ENCODE data around the gene BHLHE40. TPM values are rescaled to one million over a fixed set of nuclear protein-coding genes. Genes with fewer than 3 reads are reported as not detected.
A peak's percentile ranks its signal among the peaks of the same experiment; 100 is the strongest.

The BHLHE40 gene
- total and polyA plus RNA-seq, 2 of the 13 experiments (the other 11 are each of a cell fraction or from before 2014, with no cell fraction given), result 1.8 to 51.0 TPM

DNA sequence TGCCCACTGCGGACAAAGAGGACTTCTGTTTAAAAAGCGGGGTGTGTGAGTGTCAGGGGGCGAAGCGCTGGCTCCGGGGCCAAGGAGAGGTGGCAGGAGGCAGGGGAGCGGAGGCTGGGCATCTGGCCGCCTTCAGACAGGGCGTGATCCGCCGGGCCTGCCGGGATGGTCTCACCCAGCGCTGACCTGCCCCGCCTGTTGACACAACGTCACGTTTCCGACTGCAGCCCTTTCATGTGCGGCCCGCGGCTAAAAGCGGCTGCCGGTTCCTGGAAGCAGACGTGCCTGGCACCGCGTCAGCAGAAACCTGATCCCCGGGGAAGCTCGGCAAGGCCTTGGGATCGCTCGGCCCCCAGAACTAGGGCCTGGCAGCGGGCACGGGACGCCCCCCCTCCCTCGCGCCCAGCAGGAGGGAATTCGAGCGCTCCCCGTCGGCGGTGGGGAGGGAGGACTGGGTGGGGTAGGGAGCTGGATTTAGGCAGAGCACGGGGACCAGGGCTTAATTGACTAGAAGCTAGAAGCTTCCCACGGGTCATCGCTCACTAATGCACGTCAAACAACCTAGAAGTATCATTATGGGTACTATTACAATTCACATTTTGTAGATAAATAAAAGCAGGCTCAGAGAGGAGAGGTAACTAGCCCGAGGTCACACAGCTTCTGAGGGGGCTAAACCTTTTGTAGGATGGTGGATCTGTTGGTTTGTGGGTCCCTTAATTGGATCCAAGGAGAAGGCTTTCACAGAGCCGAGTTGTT lies 7.7 kb downstream of the BHLHE40 start (continued):
- TF ChIP-seq IKZF4 (CRISPR knock-in tag; IDR thresholded peaks at IDR 0.05; ENCODE audit: borderline replicate concordance, low read depth, not compliant biosample characterization) (peak; percentile 95), GATAD2A (CRISPR knock-in tag; IDR thresholded peaks at IDR 0.05) (peak; percentile 94), ZNF7 (CRISPR knock-in tag; IDR thresholded peaks at IDR 0.05) (no peak), KDM5A (IDR thresholded peaks at IDR 0.05; ENCODE audit: borderline replicate concordance, low read length) (no peak; the same call in 1 of the 2 replicates), JUN (CRISPR knock-in tag; IDR thresholded peaks at IDR 0.05) (peak; percentile 94), ISL2 (CRISPR knock-in tag; IDR thresholded peaks at IDR 0.05) (peak; percentile 96), ZNF382 (CRISPR knock-in tag; IDR thresholded peaks at IDR 0.05; ENCODE audit: borderline replicate concordance) (no peak), ZNF788 (CRISPR knock-in tag; IDR thresholded peaks at IDR 0.05; ENCODE audit: borderline replicate concordance) (peak; percentile 100), ZNF557 (CRISPR knock-in tag; IDR thresholded peaks at IDR 0.05) (no peak; the same call in 1 of the 2 replicates), MIXL1 (CRISPR knock-in tag; IDR thresholded peaks at IDR 0.05) (peak; percentile 93), ZNF343 (CRISPR knock-in tag; IDR thresholded peaks at IDR 0.05) (no peak), ZNF562 (CRISPR knock-in tag; IDR thresholded peaks at IDR 0.05; ENCODE audit: borderline replicate concordance) (no peak)
- TF ChIP-seq, protein P1, sequence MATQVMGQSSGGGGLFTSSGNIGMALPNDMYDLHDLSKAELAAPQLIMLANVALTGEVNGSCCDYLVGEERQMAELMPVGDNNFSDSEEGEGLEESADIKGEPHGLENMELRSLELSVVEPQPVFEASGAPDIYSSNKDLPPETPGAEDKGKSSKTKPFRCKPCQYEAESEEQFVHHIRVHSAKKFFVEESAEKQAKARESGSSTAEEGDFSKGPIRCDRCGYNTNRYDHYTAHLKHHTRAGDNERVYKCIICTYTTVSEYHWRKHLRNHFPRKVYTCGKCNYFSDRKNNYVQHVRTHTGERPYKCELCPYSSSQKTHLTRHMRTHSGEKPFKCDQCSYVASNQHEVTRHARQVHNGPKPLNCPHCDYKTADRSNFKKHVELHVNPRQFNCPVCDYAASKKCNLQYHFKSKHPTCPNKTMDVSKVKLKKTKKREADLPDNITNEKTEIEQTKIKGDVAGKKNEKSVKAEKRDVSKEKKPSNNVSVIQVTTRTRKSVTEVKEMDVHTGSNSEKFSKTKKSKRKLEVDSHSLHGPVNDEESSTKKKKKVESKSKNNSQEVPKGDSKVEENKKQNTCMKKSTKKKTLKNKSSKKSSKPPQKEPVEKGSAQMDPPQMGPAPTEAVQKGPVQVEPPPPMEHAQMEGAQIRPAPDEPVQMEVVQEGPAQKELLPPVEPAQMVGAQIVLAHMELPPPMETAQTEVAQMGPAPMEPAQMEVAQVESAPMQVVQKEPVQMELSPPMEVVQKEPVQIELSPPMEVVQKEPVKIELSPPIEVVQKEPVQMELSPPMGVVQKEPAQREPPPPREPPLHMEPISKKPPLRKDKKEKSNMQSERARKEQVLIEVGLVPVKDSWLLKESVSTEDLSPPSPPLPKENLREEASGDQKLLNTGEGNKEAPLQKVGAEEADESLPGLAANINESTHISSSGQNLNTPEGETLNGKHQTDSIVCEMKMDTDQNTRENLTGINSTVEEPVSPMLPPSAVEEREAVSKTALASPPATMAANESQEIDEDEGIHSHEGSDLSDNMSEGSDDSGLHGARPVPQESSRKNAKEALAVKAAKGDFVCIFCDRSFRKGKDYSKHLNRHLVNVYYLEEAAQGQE (IDR thresholded peaks at IDR 0.05; ENCODE audit: borderline replicate concordance in 1 of 2, low read depth in 1 of 2, low read length in 2 of 2), result peak in 1 of 2 experiments; percentile 76; a peak in 1 of 4 replicates
- TF ChIP-seq, protein P2, sequence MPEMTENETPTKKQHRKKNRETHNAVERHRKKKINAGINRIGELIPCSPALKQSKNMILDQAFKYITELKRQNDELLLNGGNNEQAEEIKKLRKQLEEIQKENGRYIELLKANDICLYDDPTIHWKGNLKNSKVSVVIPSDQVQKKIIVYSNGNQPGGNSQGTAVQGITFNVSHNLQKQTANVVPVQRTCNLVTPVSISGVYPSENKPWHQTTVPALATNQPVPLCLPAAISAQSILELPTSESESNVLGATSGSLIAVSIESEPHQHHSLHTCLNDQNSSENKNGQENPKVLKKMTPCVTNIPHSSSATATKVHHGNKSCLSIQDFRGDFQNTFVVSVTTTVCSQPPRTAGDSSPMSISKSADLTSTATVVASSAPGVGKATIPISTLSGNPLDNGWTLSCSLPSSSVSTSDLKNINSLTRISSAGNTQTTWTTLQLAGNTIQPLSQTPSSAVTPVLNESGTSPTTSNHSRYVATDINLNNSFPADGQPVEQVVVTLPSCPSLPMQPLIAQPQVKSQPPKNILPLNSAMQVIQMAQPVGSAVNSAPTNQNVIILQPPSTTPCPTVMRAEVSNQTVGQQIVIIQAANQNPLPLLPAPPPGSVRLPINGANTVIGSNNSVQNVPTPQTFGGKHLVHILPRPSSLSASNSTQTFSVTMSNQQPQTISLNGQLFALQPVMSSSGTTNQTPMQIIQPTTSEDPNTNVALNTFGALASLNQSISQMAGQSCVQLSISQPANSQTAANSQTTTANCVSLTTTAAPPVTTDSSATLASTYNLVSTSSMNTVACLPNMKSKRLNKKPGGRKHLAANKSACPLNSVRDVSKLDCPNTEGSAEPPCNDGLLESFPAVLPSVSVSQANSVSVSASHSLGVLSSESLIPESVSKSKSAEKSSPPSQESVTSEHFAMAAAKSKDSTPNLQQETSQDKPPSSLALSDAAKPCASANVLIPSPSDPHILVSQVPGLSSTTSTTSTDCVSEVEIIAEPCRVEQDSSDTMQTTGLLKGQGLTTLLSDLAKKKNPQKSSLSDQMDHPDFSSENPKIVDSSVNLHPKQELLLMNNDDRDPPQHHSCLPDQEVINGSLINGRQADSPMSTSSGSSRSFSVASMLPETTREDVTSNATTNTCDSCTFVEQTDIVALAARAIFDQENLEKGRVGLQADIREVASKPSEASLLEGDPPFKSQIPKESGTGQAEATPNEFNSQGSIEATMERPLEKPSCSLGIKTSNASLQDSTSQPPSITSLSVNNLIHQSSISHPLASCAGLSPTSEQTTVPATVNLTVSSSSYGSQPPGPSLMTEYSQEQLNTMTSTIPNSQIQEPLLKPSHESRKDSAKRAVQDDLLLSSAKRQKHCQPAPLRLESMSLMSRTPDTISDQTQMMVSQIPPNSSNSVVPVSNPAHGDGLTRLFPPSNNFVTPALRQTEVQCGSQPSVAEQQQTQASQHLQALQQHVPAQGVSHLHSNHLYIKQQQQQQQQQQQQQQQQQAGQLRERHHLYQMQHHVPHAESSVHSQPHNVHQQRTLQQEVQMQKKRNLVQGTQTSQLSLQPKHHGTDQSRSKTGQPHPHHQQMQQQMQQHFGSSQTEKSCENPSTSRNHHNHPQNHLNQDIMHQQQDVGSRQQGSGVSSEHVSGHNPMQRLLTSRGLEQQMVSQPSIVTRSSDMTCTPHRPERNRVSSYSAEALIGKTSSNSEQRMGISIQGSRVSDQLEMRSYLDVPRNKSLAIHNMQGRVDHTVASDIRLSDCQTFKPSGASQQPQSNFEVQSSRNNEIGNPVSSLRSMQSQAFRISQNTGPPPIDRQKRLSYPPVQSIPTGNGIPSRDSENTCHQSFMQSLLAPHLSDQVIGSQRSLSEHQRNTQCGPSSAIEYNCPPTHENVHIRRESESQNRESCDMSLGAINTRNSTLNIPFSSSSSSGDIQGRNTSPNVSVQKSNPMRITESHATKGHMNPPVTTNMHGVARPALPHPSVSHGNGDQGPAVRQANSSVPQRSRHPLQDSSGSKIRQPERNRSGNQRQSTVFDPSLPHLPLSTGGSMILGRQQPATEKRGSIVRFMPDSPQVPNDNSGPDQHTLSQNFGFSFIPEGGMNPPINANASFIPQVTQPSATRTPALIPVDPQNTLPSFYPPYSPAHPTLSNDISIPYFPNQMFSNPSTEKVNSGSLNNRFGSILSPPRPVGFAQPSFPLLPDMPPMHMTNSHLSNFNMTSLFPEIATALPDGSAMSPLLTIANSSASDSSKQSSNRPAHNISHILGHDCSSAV (CRISPR knock-in tag; IDR thresholded peaks at IDR 0.05; ENCODE audit: borderline replicate concordance), result no peak; the same call in 1 of the 2 replicates
- TF ChIP-seq, protein P3, sequence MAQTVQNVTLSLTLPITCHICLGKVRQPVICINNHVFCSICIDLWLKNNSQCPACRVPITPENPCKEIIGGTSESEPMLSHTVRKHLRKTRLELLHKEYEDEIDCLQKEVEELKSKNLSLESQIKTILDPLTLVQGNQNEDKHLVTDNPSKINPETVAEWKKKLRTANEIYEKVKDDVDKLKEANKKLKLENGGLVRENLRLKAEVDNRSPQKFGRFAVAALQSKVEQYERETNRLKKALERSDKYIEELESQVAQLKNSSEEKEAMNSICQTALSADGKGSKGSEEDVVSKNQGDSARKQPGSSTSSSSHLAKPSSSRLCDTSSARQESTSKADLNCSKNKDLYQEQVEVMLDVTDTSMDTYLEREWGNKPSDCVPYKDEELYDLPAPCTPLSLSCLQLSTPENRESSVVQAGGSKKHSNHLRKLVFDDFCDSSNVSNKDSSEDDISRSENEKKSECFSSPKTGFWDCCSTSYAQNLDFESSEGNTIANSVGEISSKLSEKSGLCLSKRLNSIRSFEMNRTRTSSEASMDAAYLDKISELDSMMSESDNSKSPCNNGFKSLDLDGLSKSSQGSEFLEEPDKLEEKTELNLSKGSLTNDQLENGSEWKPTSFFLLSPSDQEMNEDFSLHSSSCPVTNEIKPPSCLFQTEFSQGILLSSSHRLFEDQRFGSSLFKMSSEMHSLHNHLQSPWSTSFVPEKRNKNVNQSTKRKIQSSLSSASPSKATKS (CRISPR knock-in tag; IDR thresholded peaks at IDR 0.05), result no peak
